Dedifferentiated amniotic fluid mesenchymal stem cell (primary cell): Measurements from ENCODE around the gene TBXAS1.

Experiments used
- DNase-seq: peaks from one replicate; pipeline ENCODE4 v3.0.0-alpha.2; 2016; ENCODE audit errors: extremely low spot score

The TBXAS1 gene

DNA sequence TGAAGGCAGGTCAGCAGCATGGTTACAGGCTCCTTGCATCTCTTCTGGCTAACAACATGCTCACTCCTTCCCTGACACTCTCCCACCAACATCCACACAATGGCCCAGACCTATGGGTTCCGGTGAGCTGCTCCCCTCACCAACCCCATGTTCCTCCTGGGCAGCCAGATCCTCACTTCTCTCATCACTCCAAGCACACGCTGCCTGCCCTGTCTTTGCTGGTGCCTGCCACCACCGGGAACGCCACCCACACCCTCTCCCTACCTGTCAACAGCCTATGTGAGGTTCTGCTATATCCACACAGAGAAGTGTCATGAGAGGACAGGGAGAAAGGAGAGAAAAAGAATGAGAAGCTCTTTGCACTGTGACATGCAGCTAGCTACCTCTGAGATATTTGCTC is 219.1 kb downstream of the TBXAS1 start:
- no peak for DNase-seq

- no peak for DNase-seq
Measured at GRCh38 chr7:140048989-140049338, 219.9 kb downstream of the TBXAS1 start.

DNA sequence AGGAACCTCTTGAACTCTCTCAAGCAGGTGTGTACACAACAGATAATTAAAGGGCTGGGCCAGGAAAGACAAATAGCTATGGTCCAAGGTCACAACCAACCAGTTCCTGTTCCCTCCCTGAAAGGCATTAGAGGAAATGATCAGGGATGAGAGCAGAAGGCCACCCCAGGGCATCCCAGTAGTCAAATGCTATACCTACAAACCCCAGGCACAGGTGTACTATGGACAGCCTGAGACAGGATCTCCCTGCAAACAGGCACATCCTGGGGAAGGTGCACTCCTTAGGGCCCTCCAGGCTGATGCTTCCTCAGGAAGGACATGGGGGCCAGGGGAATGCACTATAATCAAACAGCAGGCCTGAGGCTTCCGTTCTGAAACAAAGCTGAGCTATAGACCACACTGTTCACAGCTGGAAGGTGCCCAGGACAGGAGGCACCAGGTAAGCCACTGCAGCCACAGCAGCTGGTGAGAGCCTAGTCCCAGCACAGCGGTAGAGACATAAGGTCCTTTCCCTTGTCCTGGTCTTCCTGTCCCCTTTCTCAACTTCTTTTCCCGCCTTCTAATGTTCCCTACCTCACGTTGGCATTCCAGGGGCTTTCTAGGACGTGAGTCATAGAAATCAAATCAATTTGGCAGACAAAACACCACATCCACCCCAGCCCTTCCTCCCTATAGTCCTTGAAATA is 220.4 kb downstream of the TBXAS1 start:
- DNase-seq, result no peak

DNA sequence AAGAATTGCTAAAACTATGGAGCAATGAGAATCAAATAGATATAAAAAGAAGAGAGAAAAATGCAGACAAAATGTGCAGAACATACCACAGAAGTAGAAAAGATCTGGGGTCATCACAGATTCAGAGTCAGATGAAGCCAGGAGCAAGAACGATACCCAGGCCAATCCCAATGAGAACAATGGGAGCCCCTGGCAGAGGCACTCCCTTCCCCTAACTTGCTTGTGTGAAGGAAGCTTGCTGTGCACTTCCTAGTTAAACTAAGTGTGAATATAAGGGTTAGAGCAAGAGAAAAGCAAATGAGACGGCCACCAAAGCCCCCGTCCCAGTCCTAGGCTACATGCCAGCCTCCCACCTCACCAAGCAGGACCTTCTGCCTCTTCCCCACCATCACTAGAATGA is 221.0 kb downstream of the TBXAS1 start:
- no peak for DNase-seq

DNA sequence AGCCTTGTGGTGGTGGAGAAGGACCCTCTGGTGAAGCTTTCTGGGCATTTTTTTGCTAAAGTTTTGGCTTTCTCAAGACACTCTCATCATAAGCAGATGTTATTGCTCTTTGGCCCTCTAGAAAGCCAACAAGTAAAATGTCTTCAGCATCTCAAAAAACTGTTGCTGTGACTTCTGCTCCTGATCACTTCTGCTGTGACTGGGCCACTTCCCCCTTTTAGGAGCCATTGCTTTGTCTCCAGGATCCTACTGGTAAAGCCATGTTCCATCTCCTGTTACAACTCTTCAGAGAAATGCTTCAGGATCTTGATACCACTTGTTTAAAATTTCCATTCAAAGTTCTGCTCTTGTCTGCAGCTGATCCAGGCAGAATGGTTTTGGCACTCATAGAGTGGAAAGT is 222.8 kb downstream of the TBXAS1 start:
- no peak for DNase-seq

DNA sequence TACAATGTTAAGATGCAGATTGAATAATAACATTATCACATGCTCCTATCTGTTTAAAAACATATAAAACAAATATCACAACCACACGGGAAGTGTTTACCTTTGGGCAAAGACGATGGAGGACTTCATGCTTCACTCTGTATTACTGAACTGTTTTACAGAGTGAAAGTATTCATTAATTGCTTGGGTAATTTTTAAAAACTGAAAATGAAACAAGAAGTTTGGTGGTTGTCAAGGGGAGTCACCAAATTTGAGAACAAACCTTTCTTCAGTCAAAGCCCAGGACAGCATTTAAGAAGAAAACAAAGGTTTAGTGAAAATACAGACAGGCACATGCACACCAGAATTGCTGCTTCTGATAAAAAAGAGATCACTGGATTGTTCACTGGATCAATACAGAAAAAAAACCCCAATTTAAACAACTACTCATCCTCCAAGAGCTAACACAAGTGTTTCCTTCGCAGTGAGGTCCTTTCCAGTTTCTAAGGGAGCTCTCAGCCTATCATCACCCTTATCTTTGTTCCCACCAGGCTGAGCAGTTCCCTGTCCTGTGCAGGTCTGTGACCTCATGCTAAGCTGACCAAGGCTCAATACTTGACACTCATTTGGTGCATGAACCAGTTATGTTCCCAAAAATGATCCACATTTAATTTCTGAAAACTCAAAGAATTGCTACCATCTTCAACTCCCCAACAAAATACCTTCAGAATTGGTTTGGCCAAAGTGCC is 224.9 kb downstream of the TBXAS1 start:
- no peak for DNase-seq

- DNase-seq, result no peak
Measured at GRCh38 chr7:140054751-140055150, 225.7 kb downstream of the TBXAS1 start.

DNA sequence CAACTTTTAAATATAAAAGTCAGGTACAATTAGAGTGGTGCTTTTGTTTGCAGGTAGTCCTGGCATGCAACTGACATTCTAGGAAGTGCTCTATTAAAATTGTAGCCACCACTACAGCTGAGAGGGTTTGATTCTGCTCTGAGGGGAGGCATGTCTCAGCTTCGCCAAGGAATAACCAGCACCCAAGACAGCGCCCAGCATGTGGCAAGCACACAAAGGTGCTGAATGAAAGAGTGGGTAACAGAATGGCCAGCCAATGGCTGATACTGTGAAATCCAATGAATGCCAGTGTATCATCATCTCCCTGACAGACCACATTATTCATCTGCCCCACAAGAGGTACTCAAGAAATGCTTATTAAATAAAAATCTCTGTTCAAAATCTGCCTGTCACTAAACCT is 226.8 kb downstream of the TBXAS1 start:
- no peak for DNase-seq

DNA sequence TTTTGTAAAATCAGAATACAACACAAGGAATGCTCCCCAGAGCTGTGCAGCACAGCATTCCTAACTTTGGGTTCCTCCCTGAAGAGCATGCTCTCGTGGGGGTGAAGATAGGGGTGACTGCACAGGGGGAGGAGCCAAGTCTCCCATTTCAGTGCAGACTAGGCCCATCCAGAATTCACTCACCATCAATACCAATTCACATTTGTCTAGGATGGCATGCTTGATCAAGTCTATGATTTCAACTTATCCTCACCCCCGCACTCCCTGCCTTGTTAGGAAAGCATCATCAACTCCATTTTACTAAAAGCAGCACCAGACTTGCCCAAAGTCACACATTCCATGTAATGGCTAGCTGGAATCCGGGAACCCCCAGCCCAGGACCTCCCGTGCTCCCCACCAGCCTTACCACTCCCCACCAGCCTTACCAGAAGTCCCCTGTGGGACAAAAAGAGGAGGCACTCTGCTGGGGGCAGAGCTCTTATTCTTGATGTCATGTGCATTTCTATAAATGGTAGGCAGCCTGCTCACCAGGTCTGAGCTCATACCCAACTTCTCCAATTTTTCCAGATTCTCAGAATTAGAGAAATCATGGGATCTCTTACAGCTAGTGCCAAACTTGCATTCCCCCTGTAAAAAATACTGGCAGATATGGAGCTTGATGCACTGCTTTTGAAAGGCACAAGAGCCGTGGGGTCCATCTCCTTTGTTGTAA is 227.5 kb downstream of the TBXAS1 start:
- no peak for DNase-seq

DNA sequence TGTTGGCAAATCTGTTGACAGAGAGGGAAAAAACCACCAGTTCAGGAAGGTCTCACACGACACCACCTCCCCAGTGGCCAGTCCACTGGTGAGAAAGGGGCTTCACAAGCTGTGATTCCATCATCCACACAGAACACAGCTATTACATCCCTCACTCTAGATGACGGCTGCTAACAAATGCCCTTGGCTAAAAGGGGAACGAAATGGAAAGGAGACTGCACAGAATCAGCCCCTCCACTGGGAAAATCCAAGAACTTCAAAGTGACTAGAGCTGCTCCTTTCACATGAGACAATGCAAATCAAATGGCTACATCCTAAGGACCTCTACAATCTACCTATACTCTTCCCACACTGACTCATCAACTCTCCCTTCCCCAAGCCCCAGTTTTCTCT is 228.1 kb downstream of the TBXAS1 start:
- no peak for DNase-seq

DNA sequence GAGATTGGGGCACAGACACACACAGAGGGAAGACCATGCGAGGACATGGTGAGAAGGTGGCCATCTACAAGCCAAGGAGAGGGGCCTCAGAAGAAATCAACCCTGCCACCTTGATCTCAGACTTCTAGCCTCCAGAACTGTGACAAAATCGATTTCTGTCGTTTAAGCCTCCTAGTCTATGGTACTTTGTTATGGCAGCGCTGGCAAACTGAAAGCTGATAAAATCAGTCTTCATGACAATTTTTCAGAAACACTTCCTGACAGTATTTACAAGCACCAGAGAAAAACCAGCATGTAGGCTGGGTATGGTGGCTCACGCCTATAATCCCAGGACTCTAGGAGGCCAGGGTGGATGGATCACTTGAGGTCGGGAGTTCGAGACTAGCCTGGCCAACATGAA is 229.5 kb downstream of the TBXAS1 start:
- DNase-seq, result no peak

DNA sequence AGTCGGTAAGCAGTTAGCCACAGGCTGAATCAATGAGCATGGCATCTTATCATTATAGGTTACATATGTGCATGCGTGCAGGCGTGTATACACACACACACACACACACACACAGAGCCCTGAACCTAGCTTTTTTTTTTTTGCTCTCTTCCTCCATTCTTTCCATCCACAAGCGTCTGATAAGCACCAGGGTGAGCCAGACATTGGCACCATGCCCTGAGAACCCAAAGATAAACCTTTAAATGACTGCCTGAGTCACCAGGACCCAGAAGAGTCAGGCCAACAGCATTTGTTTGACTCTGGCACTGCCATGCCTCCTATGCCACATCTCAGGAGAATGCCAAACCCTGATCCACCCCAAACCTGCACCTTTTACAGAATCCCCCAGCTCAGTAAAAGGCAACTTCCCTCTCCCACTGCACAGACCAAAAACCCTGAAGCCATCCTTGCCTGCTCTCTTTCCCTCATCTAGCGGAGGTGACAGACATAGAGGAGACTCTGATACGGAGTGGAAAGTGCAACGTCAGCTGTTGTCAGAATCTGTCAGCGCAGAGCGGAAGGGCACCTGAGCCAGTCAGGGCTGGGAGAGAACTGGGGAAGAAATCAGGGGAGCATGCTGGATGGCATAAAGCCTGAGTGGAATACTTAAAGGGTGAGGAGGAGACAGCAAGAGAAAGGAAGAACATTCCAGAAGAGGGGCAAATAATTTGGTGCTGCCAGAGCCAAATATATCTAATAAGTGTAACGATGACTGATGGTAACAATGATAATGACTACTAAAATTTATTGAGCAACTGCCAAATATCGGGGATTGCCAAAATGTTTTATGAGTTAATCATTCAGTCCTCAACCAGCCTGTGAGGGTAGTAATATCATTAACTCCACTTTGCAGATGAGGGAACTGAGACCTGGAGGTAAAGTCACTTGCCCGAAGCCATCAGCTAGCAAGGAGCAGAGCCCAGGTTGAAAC is 230.5 kb downstream of the TBXAS1 start:
- DNase-seq, result peak; percentile 44

DNA sequence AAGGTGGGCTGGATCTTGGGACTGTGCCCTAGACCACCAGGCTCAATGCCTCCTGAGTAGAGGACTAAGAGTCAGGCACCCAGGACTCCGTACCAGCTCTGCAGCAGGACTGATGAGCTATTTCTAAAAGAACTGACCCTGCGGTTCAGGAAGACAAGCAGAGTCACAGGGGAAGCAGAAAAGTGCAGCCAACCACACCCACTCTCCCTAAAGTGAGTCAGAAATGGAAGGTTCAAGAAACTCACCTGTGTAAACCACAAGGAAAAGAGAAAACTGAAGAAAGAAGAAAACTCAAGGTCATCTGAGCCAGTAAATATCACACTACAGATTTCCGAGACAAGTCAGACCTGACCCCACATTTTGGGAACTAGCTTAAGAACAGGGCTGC is 231.2 kb downstream of the TBXAS1 start:
- no peak for DNase-seq

DNA sequence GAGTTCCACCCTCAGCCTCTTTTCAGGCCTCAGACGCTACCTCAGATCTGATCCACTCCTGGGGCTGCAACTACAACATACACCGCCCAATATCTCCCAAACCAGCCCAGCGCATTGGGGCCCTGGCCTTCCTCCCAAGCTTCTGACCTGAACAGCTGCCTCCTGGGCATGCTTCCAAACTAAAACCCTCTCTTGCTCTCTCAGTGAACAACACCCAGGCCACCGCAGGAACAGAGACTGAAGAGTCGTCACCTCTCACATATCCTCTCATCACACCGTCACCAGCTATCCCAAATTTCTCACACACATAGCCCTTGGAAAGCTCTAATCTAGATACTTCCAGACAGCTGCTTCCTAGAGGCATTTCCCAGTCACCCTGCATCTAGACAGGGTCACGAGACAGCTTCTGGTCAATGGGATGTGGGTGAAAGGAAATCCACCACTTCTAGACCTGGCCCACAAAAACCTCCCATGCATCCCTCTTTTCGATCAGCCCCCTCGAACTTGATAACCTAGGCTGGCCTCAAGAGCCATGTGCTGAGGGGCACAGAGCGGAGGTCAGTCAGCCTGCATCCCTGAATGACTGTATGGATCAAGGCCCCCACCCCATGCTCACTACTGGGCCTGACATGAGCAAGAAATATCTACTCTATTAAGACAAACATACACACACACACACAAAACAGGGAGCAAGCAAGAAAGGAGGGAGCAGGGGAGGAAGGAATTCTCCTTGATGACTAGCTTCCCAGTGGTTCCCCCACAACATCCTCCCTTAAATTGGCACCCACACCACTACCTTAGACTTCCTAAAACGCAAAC is 231.9 kb downstream of the TBXAS1 start:
- DNase-seq, result no peak

- no peak for DNase-seq
Measured at GRCh38 chr7:140061607-140061930, 232.5 kb downstream of the TBXAS1 start.

DNA sequence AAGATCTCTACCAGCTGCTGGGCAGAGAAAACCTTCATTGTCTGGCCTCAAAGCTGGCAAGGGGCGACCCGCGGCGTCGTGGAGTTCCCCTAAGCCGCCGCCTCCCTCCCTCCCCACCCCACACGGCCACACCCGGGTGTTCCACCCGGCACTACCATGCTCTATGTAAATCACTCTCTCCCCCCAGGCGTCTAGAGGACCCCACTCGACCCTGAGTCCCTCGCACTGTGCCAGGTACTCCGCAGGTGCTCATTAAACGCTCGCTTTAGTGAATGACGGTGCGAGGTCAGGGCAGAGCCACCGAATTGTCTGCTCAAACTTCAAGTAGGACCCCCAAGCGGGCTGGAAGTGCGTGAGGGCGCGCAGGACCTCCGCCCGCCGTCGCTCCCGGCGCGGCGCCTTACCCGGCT is 233.1 kb downstream of the TBXAS1 start:
- no peak for DNase-seq

DNA sequence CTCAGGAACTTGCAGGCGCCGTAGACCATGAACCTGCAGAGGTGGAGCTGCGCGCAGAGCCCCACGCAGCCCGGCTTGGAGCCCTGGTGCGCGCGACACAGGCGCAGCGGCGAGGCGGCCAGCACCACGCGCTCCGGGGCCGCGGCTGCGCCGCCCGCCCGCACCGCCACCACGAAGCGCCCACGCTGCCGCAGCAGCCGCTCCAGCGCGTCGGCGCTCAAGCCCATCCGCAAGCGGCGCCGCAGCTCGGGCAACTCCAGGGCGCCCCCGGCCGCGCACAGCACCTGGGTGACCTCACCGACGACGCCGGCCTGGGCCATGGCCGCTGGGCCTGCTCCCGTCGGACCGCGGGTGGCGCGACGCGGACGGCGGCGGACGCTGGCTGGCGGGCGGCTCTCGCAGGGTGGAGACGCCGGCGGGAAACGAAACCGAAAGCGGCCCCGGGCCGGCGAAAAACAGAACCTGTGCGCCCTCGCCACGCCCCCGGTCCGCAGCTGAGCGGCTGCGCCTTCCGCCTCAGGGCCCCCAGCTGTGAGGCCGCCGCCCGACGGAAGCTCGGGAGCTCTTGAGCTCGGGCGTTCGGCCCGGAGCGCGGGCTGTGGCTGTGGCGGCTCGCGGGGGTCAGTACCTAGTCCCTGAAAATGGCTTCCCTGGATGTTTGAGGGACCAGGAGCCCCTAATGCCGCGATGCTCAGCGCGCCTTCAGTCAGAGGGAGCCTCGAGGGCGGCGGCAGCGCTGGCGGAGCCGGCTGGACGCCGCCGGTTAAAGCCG is 233.7 kb downstream of the TBXAS1 start, which contains the start of gene PARP12:
Gene PARP12 (minus strand): TSS at position 424 of the 772 bp plus-strand sequence. CDS start 104 bp downstream, at position 320.
- peak; percentile 63 for DNase-seq

- no peak for DNase-seq
Measured at GRCh38 chr7:140067052-140067451, 238.0 kb downstream of the TBXAS1 start.

DNA sequence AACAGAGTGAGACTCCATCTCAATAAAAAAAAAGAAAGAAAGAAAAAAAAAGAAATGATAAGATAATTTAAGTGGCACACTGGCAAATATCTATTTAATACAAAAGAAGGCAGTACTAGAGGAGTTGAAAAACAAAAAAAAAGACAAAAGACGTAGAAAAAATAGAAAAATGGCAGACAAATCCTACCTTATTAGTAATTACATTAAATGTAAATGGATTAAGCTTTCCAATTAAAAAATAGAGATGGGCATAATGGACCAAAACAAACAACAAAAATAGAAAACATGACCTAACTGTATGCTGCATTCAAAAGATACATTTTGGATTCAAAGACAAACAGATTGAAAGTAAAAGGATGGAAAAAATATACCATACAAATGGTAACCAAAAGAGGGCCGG is 239.0 kb downstream of the TBXAS1 start:
- no peak for DNase-seq

GRCh38 chr7:140069298-140069949 is 240.4 kb downstream of the TBXAS1 start:
- no peak for DNase-seq
